ENCODE measurements around the gene ENTREP1.

GRCh38 chr9:69431777-69432176 is 106.8 kb downstream of the ENTREP1 start:
- no peak for TF ChIP-seq CTCF (IDR thresholded peaks at IDR 0.05; ENCODE audit: low read length)
- no peak for TF ChIP-seq EZH2 (IDR thresholded peaks at IDR 0.05; ENCODE audit: borderline replicate concordance, low read length)
